ENCODE data around the gene TMCO4.

TMCO4 gene

GRCh38 chr1:19728413-19729145 lies 71.1 kb downstream of the TMCO4 start:
- peak in 2 of 10 donors; percentile 44 to 87 for DNase-seq
- intact Hi-C loops (cut with DNase I): no loop called here

GRCh38 chr1:19725606-19726005 lies 74.1 kb downstream of the TMCO4 start:
- DNase-seq: peak in 1 of 10 donors; percentile 50
- intact Hi-C loops (cut with DNase I): no loop called here

DNA sequence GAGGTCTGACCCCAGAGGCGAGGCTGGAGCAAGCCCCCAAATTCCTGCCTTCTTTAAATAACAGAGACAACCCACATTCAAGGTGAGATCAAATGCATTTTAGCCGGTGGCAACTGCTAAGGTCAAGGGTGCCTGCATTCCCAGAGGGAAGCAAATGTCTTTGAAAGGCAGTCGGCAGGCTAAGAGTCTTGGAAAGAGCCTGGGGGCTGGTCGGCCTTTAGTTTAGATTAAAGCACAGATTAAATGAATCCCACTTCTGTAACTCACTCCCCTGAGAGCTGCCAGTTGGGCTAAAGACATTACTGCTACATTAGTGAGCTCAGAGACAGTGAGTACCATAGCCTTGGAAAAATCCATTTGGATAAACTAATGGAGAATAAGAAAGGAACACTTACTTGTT lies 75.8 kb downstream of the TMCO4 start:
- intact Hi-C loops (cut with DNase I): no loop called here

DNA sequence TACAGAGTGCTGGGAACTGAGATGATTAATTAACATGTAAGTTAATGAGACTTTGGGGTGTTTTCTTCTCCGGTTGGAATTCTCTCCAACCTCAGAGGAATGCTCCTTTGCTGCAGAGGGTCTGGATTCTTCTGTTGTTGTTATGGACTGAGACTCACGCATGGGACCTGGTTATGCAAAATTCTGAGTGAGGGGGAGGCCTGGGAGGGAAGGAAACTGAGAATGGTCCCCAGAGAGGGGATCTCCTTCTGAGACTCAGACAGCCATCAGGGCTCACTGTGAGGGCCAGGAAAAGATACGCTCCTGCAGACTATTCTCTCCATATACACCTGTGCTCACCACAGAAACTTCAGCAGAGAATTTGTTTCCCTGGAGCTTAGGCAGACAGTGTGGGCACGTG lies 78.7 kb downstream of the TMCO4 start:
- intact Hi-C loops (cut with DNase I): no loop called here
- DNase-seq: peak in 1 of 10 donors; percentile 19

More for the DNA sequence above, 75.8 kb downstream of the TMCO4 start:
- no peak for DNase-seq

DNA sequence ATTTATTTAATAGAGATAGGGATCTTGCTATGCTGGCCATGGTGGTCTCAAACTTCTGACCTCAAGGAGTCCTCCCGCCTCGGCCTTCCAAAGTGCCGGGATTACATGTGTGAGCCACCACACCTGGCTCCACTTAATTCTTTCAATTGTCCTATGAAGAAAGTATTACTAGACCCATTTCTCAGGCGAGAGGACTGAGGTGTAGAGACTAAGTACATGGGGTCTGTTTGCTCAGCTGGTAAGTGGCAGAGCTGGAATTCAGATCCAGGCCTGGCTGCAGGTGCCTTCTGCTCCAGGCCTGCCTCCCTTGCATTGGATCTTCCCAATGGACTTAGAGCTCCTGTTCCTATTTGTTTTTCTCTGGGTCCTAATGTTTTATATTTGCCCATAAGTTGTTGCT lies 79.5 kb downstream of the TMCO4 start:
- peak in 1 of 10 donors; percentile 14 for DNase-seq
- intact Hi-C loops (cut with DNase I): no loop called here

DNA sequence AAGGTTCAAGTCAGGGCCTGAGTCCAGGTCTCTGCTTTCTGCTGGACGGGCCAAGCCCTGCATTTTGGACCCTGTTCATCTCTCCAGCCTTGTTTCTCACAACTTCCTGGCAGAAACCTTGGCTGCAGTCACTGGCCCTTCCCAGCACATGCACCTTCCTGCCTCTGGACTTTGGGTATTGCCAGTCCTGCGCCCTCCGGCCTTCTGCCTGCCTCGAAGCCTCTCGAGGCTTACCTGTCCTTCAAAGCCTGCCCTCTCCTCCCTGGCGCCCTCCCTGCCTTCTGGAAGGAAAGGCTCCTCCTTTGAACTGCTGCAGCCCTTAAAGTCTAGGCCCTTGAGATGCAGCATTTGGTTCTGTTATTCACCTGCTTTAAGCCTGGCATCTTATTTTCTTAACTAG lies 82.2 kb downstream of the TMCO4 start:
- peak in 2 of 10 donors; percentile 24 to 75 for DNase-seq

GRCh38 chr1:19715334-19716203 lies 84.1 kb downstream of the TMCO4 start:
- peak; percentile 67 to 97 (median 84) for DNase-seq
- intact Hi-C loops (cut with DNase I): no loop called here

More for the DNA sequence above, 82.2 kb downstream of the TMCO4 start:
- intact Hi-C loops (cut with DNase I): no loop called here

DNA sequence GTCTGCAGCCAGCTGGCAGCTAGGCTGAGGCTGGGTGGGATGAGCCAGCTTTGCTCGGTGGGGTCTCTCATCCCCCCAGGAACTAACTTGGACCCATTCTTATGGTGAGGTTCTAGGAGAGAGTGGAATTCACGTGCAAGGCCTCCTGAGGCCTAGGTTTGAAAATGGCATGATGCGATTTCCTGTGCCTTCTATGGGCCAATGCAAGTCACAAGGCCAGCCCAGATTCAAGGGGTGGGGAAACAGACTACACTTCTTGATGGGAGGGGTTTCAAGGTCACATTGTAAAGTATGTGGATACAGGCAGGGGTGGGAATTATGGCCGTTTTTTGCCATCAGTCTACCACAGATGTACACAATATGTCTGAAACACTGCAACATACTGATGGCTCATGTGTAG lies 86.8 kb downstream of the TMCO4 start:
- DNase-seq: no peak
- intact Hi-C loops (cut with DNase I): no loop called here

- DNase-seq: peak in 1 of 10 donors; percentile 42
- intact Hi-C loops (cut with DNase I): no loop called here
These were observed 88.7 kb downstream of the TMCO4 start for GRCh38 chr1:19710825-19711611.

DNA sequence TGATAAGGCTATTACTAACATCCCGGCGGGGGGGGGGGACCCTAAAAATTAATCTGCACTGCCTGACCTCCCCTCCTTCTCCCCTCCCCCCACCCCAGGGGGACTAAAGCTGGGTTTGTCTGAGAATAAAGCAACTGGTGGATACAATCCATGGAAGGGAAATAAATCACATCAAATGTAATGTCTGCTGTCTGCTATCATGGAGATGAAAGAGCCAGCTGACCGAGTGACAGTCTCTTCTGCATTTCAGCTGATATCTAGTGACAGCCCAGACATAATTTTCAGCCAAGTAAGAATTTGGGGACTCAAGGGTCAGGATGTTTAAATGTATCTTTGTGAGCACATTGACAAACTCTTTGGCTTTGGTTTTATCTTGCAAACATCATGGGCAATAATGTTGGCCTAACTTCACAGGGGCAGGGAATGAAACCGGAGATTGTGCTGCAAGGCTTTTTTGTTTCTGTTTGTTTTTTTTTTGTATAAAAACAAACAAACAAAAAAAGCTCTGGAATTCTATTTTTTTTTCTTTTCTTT lies 90.4 kb downstream of the TMCO4 start:
- DNase-seq: no peak
- intact Hi-C loops (cut with DNase I): no loop called here

- peak in 1 of 10 donors; percentile 26 for DNase-seq
- intact Hi-C loops (cut with DNase I): no loop called here
These were observed 91.1 kb downstream of the TMCO4 start for GRCh38 chr1:19708567-19709110.

DNA sequence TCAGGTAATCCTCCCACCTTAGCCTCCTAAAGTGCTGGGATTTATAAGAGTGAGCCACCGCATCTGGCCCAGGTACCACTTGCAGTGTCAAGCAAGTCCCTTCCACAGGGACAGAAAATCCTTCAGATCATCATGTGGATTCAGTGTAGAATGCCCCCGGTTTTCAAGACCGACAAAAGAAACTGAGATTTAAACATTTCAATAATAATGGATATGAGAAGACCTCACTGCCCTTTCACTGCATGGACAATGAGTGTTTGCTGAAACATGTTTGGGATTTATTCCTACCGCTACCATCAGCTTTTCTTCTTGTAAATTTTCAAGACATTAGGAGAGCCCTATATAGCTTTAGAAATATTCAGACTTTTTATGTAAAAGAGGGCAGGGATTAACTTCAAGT lies 93.6 kb downstream of the TMCO4 start:
- intact Hi-C loops (cut with DNase I): no loop called here
- DNase-seq: no peak

- DNase-seq: peak in 1 of 10 donors; percentile 16
- intact Hi-C loops (cut with DNase I): no loop called here
These were observed 94.3 kb downstream of the TMCO4 start for GRCh38 chr1:19705464-19705863.

GRCh38 chr1:19704247-19705113 lies 95.2 kb downstream of the TMCO4 start:
- DNase-seq: peak; percentile 70 to 97 (median 84)

DNA sequence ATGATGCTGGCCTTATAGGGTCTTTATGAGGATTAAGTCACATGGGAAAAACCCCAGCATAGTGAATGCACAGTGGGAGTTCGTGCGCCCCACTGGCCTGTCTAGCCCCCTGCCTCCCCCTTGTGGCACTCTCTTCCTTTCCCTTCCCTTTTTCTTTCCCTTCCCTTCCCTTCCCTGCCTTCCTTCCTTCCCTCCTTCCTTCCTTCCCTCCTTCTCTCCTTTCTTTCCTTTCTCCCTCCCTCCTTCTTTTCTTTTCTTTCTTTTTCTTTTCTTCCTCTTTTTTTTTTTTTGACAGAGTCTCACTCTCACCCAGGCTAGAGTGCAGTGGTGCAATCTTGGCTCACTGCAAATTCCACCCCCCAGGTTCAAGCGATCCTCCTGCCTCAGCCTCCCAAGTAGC lies 96.4 kb downstream of the TMCO4 start:
- intact Hi-C loops (cut with DNase I): no loop called here
- peak in 1 of 10 donors; percentile 19 for DNase-seq

More at GRCh38 chr1:19704247-19705113, 95.2 kb downstream of the TMCO4 start:
- intact Hi-C loops (cut with DNase I): loop anchor here (1.0 kb wide), 1 partner anchor 43 kb away; no protein-coding TSS in a partner anchor

DNA sequence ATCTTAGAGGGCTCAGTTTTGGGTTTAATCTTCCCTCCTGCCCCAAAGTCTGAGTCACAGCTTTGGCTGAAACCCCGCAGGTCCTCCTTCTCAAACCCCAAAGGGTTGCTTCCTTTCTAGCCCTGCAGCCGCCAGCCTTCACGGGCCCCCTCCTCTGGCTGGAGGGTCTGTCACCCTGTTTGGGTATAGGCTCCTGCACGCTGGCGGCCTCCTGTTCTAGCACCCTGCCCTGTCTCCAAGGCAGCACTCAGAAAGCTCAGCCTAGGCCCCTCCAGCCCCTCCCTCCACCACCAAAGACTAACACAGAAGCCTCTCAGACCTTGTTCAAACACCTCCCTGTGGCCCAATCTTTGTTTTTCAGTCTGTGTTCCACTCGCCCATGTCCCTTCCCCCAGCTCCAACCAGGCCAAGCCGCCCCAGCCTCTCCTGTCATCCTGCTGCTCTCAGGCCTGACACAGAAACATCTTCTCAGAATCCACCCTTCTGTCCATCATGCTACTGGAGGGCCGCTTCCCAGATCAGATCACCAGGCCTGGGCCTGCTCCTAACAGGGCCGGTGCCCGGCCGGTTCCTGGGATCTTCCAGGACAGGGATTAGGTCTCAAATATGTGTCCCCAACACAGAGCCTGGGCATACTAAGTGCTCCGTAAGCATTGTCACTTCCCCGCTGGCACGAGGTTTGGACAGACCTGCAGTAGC lies 99.5 kb downstream of the TMCO4 start:
- peak in 2 of 10 donors; percentile 27 to 81 for DNase-seq
- intact Hi-C loops (cut with DNase I): no loop called here

- peak in 1 of 10 donors; percentile 75 for DNase-seq
- intact Hi-C loops (cut with DNase I): no loop called here
These were observed 101.5 kb downstream of the TMCO4 start for GRCh38 chr1:19698181-19698580.

DNA sequence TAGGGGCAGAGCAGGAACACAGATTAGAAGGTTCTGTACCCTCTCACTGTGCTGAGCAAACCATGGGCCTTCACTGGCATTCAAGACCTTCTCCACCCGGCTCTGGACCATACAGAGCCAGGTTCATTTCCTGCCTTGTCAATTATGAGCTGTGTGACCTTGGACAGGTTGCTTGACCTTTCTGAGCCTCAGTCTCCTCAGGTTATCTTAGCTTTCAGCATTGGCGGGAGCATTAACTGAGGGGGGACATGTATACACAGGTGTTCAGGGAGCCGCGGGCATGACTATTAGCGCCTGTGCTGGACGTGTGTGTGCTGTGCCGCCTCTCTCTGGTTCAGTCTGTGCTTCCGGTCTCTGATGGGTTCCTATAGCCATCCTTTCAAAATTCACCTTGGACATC lies 102.9 kb downstream of the TMCO4 start:
- peak in 1 of 10 donors; percentile 11 for DNase-seq
- intact Hi-C loops (cut with DNase I): no loop called here

Measured in posterior cingulate gyrus (tissue), 11 donors.